GM19351 (cell line): Measurements from ENCODE around the gene HDHD2.

Source experiments
- ATAC-seq: cut with Tn5 transposase; IDR thresholded peaks from one replicate; pipeline ENCODE4 v1.9.1; 2021; ENCODE audit warnings: mild to moderate bottlenecking, moderate library complexity; ENCODE audit not compliant: unreplicated experiment

Gene HDHD2

DNA sequence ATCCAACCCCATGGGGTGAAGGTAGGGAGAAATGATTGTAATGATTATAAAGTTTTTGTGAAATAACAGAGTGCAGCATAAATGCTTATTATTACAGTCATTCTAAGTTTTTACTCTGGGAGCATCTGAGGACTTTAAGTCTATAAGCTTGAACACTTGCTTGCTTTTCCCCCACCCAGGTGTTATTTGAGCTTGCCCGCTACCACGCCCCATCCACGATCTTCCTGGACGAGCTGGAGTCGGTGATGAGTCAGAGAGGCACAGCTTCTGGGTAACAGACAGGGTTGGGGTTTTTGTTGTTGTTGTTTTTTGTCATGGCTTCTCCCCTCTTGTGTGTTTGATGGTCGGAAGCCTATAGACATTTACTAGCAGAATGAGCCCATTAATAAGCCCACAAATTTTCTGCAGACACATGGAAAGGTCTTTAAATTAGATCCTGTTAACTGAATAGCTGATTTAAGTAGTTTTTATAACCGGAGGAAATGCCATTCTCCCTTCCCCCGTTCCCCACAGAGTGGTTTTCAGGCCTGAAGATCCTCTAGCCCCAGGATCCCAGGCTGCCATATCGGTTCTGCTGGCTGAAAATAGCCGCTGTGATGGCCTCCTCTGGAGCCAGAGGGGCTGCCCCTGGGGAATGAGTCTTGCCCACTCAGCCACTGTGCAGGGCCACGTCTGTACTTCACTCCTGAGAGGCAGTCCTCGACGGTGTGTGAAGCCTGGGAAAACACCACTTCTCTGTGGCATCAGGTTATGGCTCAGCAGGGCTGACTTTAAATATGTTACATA is 75.0 kb downstream of the HDHD2 start:
- no peak for ATAC-seq

DNA sequence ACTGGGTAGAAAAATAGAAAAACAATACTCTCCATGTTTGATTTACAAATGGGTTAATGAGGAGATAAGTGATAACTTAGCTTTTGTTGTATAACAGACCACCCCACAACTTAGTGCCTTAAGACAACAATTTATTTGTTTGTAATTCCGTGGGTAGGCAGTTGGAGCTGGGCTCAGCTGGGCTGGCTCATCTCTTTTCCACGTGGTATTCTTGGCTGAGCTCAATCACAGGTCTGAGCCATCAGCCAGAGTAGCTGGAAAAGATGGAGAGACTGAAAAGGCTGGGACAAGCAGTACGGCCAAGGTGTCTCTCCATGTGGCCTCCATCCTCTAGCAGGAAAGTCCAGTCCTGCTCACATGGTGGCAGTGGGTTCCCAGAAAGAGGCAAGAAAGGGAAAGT is 82.7 kb downstream of the HDHD2 start:
- ATAC-seq: no peak

- no peak for ATAC-seq
Measured at GRCh38 chr18:47063096-47063495, 87.2 kb downstream of the HDHD2 start.

GRCh38 chr18:47062471-47062870 is 87.8 kb downstream of the HDHD2 start:
- no peak for ATAC-seq
